GM19025 (cell line): Measurements from ENCODE around the gene MAP3K12.
"Not testable (repeated sequence)": the region's sequence is repeated elsewhere in the genome, so short reads cannot be mapped to it uniquely, and the experiment has no call there.

ENCODE experiments used
- ATAC-seq: cut with Tn5 transposase; IDR thresholded peaks from one replicate; pipeline ENCODE4 v1.9.1; 2021; ENCODE audit warnings: mild to moderate bottlenecking, low read depth, moderate library complexity; ENCODE audit not compliant: unreplicated experiment

The MAP3K12 gene

GRCh38 chr12:53443955-53444354 is 55.3 kb downstream of the MAP3K12 start:
- ATAC-seq, result no peak

GRCh38 chr12:53441040-53441833 is 58.0 kb downstream of the MAP3K12 start, which contains the start of gene PRR13:
Gene PRR13 (plus strand): TSS chr12:53441734. CDS start chr12:53442715, 981 bp downstream.
- peak; percentile 99 for ATAC-seq

GRCh38 chr12:53439582-53439981 is 59.7 kb downstream of the MAP3K12 start:
- ATAC-seq, result not testable (repeated sequence)

GRCh38 chr12:53435326-53435725 is 63.9 kb downstream of the MAP3K12 start:
- not testable (repeated sequence) for ATAC-seq

GRCh38 chr12:53431187-53431586 is 68.1 kb downstream of the MAP3K12 start:
- no peak for ATAC-seq

GRCh38 chr12:53430116-53430515 is 69.1 kb downstream of the MAP3K12 start:
- no peak for ATAC-seq
